Prostate gland (tissue), 2 donors: ENCODE results near the gene ALK.

Experiments used
- CTCF ChIP-seq, 4 experiments: fragments of 200-600 bp in 2 of 4; fragments of 450-650 bp in 2 of 4; sonication (generic) in 2 of 4; IDR thresholded peaks; 1 replicate in 3 of 4; 2 replicates in 1 of 4; pipeline ENCODE4 v1.5.1; 2016 to 2019; ENCODE audit warnings: antibody characterized with exemption in 4 of 4, mild to moderate bottlenecking in 2 of 4, moderate library complexity in 2 of 4
- POLR2A ChIP-seq: fragments of 450-650 bp; IDR thresholded peaks from one replicate; pipeline ENCODE4 v1.6.1; 2016; ENCODE audit warnings: antibody characterized with exemption, mild to moderate bottlenecking
- POLR2AphosphoS5 ChIP-seq: sonication (generic); formaldehyde crosslinking; IDR thresholded peaks from one replicate; pipeline ENCODE4 v1.6.1; 2017; ENCODE audit warnings: antibody characterized with exemption

DNA sequence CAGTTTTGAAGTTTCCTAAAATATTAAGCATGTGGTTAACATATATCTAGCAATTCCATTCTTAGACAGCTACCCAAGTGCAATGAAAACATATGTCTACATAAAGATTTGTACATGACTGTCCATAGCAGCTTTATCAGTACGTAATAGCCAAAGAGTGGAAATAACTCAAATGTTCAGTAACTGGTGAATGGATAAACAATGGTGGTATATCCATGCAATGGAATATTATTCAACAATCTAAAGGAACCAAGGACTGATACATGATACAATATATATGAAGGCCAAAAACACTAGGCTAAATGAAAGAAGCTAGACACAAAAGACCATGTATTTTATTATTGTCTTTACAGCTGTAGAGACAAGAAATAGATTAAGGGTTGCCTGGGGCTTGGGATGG lies 361.4 kb downstream of the ALK start:
- TF ChIP-seq CTCF (IDR thresholded peaks at IDR 0.05) (no peak), POLR2AphosphoS5 (no peak), POLR2A (no peak)
